ENCODE data around the gene IL2RA.
A peak's percentile ranks its signal among the peaks of the same experiment; 100 is the strongest.
"Not testable (repeated sequence)": the region's sequence is repeated elsewhere in the genome, so short reads cannot be mapped to it uniquely, and the experiment has no call there.

Gene IL2RA

GRCh38 chr10:6082496-6083395 is 20.6 kb upstream of the IL2RA start:
- DNase-seq: peak; percentile 24

DNA sequence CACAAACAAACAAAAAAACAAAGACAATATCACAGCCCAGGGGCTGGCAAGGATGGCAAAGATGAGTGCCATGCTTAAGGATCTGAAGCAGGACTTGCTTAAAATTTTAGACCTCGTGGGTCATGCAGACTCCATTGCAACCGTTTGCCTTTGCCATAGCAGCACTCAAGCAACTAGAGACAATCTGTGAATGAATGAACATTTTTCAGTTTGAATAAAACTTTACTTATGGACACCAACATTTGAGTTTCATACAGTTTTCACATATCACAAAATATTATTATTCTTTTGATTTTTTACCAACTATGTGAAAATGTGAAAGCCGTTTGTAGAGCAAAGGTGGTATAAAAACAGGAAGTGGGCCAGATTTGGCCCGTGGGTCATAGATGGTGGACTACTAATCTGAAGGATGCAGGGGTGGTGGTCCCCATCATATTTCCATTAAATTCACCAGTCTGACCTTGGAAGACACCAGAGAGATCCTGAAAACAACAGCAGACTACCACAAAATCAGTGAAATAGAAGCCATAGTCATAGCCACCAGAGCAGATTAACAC is 18.3 kb upstream of the IL2RA start:
- DNase-seq: no peak

DNA sequence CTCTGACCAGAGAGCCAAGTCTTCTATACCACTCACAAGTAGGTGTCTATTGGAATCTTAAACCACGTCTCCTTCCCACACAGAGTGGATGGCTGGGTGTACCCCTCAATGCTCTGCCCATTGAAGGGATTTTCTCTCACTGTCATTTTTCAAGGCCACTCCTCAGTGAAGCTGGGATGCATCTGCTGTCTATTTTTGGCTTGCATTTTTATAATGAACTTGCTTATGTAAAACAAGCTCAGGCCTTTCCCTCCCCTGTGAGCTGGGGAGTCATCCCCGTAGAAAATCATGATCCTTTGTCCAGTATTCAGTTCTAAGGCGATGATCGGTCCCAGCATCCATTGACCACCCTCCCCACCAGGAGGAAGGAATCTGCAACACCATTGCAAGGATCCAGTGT is 16.9 kb upstream of the IL2RA start:
- DNase-seq: no peak

GRCh38 chr10:6077071-6077675 is 15.0 kb upstream of the IL2RA start:
- DNase-seq: no peak

GRCh38 chr10:6074489-6075301 is 12.5 kb upstream of the IL2RA start:
- no peak for DNase-seq

DNA sequence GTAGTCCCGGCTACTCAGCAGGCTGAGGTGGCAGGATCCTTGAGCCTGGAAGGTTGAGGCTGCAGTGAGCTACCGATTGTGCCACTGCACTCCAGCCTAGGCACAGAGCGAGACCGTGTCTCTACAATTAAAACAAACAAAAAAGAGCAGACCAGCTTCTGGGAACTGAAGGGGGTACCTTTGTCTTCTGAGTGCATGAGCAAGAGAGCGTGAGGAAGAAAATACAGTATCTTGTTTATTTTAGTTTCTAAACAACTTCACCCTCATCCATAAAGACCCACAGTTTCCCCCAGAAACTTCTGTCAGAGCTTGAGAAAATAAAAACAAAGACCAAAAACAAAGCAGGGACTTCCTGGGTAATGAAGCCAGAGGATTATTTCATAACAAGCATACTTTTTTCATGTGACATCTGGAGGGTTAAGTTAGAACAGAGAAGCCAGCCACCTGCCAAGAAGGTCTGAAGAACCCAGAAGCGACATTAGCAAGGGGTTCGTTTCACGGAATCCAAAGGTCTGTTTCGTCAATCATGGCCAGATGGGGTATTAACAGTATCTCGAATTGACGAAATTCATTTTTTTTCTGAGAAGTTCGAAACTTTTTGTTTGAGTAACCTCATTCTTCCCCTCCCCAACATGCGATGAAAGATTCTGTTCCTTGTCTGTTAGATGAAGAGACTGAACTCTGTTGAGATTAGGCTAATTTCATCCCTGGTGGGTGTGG is 10.2 kb upstream of the IL2RA start:
- DNase-seq: peak; percentile 58

DNA sequence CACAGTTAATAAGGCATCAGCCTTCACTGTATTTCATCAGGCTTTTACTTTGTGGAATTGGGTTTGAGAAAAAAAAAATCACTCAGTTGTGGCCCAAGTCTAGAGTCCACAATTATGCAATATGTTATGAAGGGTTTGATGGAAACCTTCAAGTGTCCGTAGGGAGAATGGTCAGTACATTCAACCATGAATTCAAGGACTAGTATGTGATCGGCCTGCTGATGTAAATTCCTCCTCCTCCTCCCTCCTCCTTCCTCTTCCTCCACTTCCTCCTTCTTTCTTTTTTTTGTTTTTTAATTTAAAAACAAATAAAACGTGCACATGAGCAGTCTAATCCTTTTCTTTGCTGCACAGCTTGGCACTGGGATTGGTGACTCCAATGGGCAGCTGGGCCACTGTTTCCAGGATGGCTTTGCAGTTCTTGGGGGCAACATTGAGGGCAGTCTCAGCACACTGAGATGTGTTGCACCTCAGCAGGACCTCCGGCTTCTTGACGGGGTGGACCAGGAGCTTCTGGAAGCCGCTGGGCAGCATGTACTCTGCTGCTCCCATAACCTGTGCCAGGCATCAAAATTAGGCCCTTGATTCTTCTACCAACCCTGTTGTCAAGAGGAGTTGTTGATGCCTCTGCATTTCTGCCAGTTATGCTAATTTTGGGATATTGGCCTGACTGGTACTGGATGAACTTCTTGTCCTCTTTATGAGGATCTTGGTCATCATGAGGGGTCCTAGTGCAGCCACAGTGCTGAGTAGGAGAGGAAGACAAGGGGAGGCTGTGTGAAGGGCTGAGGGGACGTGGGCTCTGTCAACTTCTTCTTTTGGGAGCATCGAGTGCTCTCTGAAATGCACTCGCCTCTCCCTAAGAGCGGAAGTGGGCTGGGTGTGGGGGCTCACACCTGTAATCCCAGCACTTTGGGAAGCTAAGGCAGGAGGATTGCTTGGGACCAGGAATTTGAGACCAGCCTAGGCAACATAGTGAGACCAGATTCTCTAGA is 9.3 kb upstream of the IL2RA start:
- no peak for DNase-seq

DNA sequence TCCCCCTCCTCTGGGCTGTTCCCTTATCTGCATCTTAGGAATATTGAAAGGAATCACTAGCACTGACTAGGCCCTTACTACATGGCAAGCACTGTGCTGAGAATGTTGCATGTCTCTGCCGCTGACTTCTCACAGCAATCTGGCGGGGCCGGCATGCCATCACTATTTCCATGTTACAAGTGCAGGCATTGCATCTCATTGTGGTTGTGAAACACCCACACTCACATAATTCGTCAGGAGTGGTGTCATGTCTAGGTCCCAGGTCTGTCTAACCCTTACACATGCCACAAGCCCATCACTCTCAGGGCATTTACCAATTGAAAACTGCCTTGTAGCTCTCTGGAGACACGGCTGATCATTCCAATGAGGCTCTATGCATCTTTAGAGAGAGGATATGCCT is 8.5 kb upstream of the IL2RA start:
- peak; percentile 89 for DNase-seq

DNA sequence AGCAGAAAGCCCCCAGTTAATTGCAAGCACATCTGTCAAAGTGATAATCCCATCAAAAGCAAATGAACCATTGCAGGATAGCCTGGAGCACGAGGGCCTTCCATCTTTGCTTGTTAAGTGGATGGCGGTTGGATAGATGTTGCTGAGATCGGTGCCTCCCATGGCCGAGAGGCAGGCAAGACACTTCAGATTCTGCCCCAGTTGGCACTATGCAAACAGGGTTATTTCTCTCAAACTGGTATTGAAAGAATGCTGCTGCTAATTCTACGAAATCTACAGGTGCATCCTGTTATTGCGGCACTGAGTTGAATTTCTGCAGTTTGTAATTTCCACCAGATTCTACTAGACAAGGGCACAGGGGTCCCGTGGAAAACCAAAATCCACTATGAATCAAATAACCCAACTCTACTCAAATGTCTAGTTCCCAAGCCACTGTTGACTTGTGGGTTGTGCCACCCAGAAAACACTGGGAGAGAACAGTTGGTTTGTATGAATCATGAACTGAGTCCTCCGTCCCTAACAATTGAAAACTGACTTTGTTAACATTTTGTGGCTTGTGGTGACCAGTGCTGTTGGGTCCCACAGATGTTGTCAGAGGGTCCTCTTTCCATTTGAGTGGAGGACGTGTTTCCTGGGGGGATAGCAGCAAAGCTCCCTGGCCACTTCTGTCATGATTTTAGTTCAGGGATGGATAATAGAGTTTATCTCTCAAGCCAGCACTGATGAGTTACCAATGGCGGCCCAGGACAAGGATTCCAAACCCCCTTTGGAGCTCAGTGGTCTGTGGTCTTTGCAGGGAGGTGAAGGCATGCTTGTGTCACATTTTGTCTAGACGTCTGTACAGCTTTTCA is 7.1 kb upstream of the IL2RA start:
- DNase-seq: no peak

DNA sequence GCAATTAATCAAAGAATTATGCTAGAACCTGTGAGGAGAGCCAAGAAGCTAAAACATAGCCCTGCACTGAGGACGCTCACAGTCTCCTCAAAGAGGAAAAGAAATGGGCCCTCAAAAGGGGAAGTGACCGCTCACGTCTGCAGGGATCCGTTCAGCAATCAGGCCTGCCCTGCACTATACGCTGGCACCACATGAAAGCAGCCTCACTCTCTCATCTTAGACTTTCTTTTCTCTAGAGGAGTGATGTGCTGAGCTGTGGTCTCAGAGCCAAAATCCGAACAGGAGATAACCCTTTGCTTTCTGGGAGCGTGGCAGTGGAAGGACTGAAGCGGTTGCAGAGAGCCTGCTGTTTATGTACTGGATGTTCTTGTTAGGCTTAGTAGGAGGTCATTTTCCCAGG is 6.3 kb upstream of the IL2RA start:
- no peak for DNase-seq

GRCh38 chr10:6068006-6068405 is 5.8 kb upstream of the IL2RA start:
- no peak for DNase-seq

- DNase-seq: no peak
Observed at GRCh38 chr10:6067457-6067856, 5.3 kb upstream of the IL2RA start.

DNA sequence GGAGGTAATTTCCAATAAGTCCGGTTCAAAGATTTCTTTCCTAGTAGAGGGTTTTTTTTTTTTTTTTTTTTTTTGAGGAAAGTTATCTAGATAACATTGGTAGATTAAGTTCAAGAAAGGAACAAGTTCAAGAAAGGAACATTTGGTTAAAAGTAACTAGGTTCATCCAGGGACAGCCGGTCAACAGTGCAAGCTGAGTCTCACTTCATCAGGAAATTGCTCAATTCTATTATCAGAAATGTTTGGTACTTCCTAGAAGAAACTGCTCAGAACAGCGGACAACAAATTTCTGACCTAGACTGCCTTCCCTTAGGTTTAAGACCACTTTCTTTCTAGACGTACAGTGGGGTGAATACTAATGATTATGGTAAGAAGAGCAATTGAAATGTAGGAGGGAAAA is 3.7 kb upstream of the IL2RA start:
- no peak for DNase-seq

DNA sequence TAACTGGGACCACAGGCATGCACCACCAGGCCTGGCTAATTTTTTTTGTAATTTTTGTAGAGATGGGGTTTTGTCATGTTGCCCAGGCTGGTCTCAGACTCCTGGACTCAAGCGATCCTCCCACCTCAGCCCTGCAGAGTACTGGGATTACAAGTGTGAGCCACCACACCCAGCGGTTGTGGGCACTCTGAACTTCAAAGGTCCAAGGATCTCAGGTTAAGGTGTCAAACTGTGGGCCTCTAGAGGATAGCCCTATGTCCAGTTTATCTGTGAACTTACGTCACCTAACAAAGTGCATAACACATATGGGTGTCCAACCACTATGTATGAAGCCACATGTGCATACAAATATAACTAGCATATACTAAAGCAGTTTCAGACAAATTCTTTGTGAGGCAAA is 3.2 kb upstream of the IL2RA start:
- DNase-seq: no peak

DNA sequence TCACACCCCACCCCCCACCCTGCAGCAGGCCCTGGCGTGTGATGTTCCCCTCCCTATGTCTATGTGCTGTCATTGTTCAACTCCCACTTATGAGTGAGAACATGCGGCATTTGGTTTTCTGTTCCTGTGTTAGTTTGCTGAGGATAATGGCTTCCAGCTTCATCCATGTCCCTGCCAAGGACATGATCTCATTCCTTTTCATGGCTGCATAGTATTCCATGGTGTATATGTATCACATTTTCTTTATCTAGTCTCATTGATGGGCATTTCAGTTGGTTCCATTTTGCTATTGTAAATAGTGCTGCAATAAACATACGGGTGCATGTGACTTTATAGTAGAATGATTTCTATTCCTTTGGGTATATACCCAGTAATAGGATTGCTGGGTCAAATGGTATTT is 2.6 kb upstream of the IL2RA start:
- DNase-seq: not testable (repeated sequence)

DNA sequence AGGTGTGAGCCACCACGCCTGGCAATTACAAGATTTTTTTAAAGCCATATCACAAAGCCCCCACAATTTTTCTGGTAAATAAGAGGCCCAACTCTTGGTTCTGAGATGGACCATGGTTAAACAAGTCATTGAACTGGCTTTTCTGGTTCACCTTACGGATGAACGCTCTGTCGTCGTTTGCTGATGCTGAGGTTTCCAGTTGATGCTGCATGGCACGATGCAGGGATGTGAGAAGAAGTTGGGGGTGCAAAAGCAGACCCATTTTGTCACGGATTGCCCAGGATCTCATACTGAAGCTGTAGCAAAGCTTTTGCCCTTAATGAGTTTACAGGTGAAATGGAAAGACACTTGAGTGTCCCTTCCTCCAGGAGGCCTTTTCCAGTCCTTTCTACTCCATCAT is 2.0 kb upstream of the IL2RA start:
- DNase-seq: no peak

DNA sequence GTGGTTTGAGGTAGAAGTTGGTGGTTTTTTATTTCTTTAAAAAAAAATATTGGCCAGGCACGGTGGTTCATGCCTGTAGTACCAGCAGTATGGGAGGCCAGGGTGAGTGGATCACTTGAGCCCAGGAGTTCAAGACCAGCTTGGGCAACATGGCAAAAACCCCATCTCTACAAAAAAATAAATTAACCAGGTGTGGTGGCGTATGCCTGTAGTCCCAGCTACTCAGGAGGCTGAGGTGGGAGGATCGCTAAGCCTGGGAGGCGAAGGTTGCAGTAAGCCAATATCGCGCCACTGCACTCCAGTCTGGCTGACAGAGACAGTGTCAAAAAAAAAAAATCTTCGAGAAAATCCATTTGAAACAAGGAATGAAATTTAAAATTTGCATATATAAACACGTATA is 1.1 kb downstream of the IL2RA start:
- peak; percentile 30 for DNase-seq

DNA sequence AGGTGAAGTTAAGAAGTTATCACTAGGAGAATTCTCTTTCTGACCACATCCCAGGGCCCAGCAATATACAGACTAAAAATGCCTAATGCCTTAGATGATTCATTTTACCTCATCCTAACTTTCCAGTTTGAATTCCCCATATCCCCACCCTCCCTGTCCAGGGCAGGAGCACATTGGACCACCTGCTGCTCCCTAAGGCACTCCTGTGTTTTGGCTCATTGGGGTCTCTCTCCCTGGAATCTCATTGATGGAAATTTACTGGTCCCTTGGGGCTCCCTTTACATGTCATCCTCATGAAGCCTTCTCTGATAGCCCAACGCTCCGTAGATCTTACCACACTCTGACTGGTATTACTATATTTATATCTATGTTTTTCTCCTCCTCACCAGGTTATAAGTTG is 2.7 kb downstream of the IL2RA start:
- DNase-seq: peak; percentile 12

DNA sequence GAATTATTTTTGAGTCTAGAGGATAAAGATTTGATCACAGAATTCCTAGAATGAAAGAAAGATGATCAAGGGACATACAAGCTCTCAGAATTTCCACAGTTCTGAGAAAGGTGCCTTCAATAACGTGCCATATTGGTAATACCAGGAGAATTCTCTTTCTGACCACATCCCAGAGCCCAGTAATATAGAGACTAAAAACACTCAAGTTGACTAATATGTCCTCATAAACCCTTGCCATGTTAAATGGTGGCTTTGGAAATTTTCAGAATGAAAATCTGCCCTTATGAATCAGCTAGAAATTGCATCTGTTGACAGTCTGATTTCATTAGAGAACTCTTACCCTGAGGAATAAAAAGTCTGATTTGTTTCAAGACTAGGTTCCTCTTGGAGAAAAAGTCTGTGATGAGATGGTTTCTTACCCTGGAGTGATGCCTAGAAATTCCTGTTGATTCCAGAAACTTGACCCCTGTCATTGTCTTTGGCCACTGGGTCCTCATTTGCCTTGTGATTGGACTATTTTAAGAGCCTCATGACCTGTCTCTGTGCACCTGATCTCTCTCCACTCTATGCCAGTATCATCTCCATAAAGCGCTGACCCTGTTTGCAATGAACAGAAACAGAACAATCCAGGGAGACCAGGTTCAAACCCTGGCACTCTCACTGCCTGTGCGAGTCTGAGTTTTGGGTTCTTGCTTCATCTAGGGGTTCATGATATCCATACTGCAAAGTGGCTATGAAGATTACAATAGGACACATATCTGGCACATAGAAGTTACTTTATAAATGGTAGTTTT is 3.3 kb downstream of the IL2RA start:
- peak; percentile 35 for DNase-seq
